SK-N-SH treated with all-trans-retinoic acid at 6 μM for 48 hours (cell line): ENCODE results near the gene TMTC2.

Source experiments
- ESRRG ChIP-seq: fragments of 250-450 bp; sonication (Bioruptor Pico); IDR thresholded peaks from 2 replicates; pipeline ENCODE4 v1.6.1; 2021; ENCODE audit warnings: mild to moderate bottlenecking
- PPARA ChIP-seq: fragments of 250-450 bp; sonication (Bioruptor Pico); IDR thresholded peaks from 2 replicates; pipeline ENCODE4 v1.5.0; 2020; ENCODE audit warnings: mild to moderate bottlenecking, borderline replicate concordance
- ZFP30 ChIP-seq: fragments of 450-650 bp; formaldehyde crosslinking; IDR thresholded peaks from 2 replicates; pipeline ENCODE4 v1.5.0; 2022; ENCODE audit warnings: mild to moderate bottlenecking, moderate library complexity
- TF ChIP-seq, protein P1 (sequence below): fragments of 250-450 bp; sonication (Bioruptor Pico); IDR thresholded peaks from 2 replicates; pipeline ENCODE4 v1.8.0; 2020; ENCODE audit warnings: mild to moderate bottlenecking, moderate library complexity, borderline replicate concordance

DNA sequence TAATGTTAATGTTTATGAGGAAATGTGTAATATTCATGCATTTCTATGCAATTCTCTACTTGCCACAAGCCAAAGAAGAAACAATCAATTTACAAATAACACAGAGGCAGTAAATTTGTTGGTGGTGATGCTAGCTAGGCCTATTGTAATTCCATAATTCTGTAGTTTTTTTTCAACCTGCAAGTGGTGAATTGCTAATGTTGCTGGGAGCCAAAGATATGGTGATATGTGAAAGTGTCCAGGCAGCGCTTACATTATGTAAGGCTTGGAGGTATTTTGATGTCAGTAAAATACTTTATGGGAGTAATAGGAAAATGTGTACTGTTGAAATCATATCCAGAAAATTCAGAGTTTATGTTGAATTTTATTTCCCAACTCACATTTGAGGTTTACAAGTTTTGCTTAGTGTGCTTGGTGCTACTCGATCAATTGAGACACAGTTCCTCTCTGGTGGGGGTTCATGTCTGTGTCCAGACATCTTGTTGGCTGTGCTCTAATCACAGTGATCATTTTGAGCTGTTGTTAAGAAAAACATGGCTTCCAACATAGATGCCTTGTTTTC, 23.2 kb downstream of the TMTC2 start:
- TF ChIP-seq ESRRG = no peak
- no peak for TF ChIP-seq ZFP30 (CRISPR knock-in tag)
- TF ChIP-seq PPARA = no peak
- TF ChIP-seq, protein P1, sequence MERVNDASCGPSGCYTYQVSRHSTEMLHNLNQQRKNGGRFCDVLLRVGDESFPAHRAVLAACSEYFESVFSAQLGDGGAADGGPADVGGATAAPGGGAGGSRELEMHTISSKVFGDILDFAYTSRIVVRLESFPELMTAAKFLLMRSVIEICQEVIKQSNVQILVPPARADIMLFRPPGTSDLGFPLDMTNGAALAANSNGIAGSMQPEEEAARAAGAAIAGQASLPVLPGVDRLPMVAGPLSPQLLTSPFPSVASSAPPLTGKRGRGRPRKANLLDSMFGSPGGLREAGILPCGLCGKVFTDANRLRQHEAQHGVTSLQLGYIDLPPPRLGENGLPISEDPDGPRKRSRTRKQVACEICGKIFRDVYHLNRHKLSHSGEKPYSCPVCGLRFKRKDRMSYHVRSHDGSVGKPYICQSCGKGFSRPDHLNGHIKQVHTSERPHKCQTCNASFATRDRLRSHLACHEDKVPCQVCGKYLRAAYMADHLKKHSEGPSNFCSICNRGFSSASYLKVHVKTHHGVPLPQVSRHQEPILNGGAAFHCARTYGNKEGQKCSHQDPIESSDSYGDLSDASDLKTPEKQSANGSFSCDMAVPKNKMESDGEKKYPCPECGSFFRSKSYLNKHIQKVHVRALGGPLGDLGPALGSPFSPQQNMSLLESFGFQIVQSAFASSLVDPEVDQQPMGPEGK = no peak
